Upper lobe of right lung (tissue), 1 donor: ENCODE data around the gene MYH11. TPM values are rescaled to one million over a fixed set of nuclear protein-coding genes. Genes with fewer than 3 reads are reported as not detected.

Experiments
- ATAC-seq: fragments of 200-7000 bp; cut with Tn5 transposase; one replicate; pipeline ENCODE4 v1.9.1; 2020; ENCODE audit warnings: mild to moderate bottlenecking, moderate library complexity
- DNase-seq: peaks from one replicate; pipeline ENCODE4 v3.0.0-alpha.2; 2020
- H3K27ac ChIP-seq: fragments of 200-600 bp; one replicate; pipeline ENCODE4 v1.8.0; 2022
- H3K27me3 ChIP-seq: fragments of 200-600 bp; one replicate; pipeline ENCODE4 v1.8.0; 2022; ENCODE audit warnings: mild to moderate bottlenecking
- H3K36me3 ChIP-seq: fragments of 200-600 bp; one replicate; pipeline ENCODE4 v1.8.0; 2022
- H3K4me1 ChIP-seq: fragments of 200-600 bp; one replicate; pipeline ENCODE4 v1.8.0; 2022
- H3K4me3 ChIP-seq: fragments of 200-600 bp; one replicate; pipeline ENCODE4 v1.8.0; 2022; ENCODE audit warnings: mild to moderate bottlenecking
- H3K9me3 ChIP-seq: fragments of 200-600 bp; one replicate; pipeline ENCODE4 v1.8.0; 2022
- CTCF ChIP-seq: fragments of 200-600 bp; IDR thresholded peaks from one replicate; pipeline ENCODE4 v1.8.0; 2022; ENCODE audit warnings: antibody characterized with exemption
- intact Hi-C: fragments of 100-400 bp; cut with DNase I; formaldehyde crosslinking; loops from one replicate; pipeline ENCODE4 v1.11.0; 2022
- total RNA-seq: library from RNA; stranded (reverse); fragmentation: NEBNext Ultra II Directional; extraction: Animal tissue kit (Norgen Biotek cat#: 25700); gene quantifications from one replicate; pipeline ENCODE4 v1.2.1, GENCODE V29; 2021
- donor health status: DM: no; HTN: yes; CAD: no; lungs with severe emphysema.

The MYH11 gene
- total RNA-seq, 1 donor from 2014 or later = 106 TPM

- H3K4me1 ChIP-seq = no peaks in the 10 kb centered on the region
- ATAC-seq (no peak), DNase-seq (no peak)
- no peaks in the 10 kb centered on the region for H3K9me3 ChIP-seq
- intact Hi-C loops = no loop called here
- no peak for TF ChIP-seq CTCF
- peaks cover 21% of the 10 kb centered on the region for H3K36me3 ChIP-seq
- no peak overlapping the region for H3K27ac ChIP-seq
- H3K27me3 ChIP-seq = no peaks in the 10 kb centered on the region
- no peak overlapping the region for H3K4me3 ChIP-seq
These were observed 141.6 kb downstream of the MYH11 start for GRCh38 chr16:15715221-15715620.

- Histone ChIP-seq H3K36me3 (peaks cover 21% of the 10 kb centered on the region), H3K27ac (no peak overlapping the region), H3K4me3 (no peak overlapping the region), H3K27me3 (no peaks in the 10 kb centered on the region), H3K9me3 (no peaks in the 10 kb centered on the region), H3K4me1 (no peaks in the 10 kb centered on the region)
- DNase-seq (no peak), ATAC-seq (no peak)
- intact Hi-C loops = no loop called here
- no peak for TF ChIP-seq CTCF
These were observed 142.2 kb downstream of the MYH11 start for GRCh38 chr16:15714393-15715172.

GRCh38 chr16:15708997-15709396, 147.8 kb downstream of the MYH11 start:
- Histone ChIP-seq H3K27me3 (no peaks in the 10 kb centered on the region), H3K4me3 (no peak overlapping the region), H3K27ac (no peak overlapping the region), H3K4me1 (no peaks in the 10 kb centered on the region), H3K36me3 (peaks cover 10% of the 10 kb centered on the region), H3K9me3 (no peaks in the 10 kb centered on the region)
- no peak for DNase-seq
- intact Hi-C loops = no loop called here
- no peak for ATAC-seq
- TF ChIP-seq CTCF = no peak

- ATAC-seq = no peak
- DNase-seq = no peak
- intact Hi-C loops = no loop called here
These were observed 148.7 kb downstream of the MYH11 start for GRCh38 chr16:15708096-15708495.

GRCh38 chr16:15707332-15707731, 149.5 kb downstream of the MYH11 start:
- H3K36me3 ChIP-seq = peaks cover 17% of the 10 kb centered on the region
- TF ChIP-seq CTCF = no peak
- DNase-seq (no peak), ATAC-seq (no peak)
- no peak overlapping the region for H3K4me3 ChIP-seq
- H3K27ac ChIP-seq = no peak overlapping the region
- intact Hi-C loops = no loop called here
- H3K4me1 ChIP-seq = no peaks in the 10 kb centered on the region
- H3K9me3 ChIP-seq = no peaks in the 10 kb centered on the region
- H3K27me3 ChIP-seq = no peaks in the 10 kb centered on the region

More at GRCh38 chr16:15708096-15708495, 148.7 kb downstream of the MYH11 start:
- TF ChIP-seq CTCF = no peak
- no peaks in the 10 kb centered on the region for H3K4me1 ChIP-seq
- no peaks in the 10 kb centered on the region for H3K27me3 ChIP-seq
- H3K36me3 ChIP-seq = peaks cover 14% of the 10 kb centered on the region
- no peak overlapping the region for H3K4me3 ChIP-seq
- no peaks in the 10 kb centered on the region for H3K9me3 ChIP-seq
- H3K27ac ChIP-seq = no peak overlapping the region
